K562 (cell line): ENCODE results near the gene SORT1. TPM values are rescaled to one million over a fixed set of nuclear protein-coding genes. Genes with fewer than 3 reads are reported as not detected.

Experiments
- CREM ChIP-seq: IDR thresholded peaks from 2 replicates; pipeline ENCODE4 v1.6.1; 2014; ENCODE audit warnings: antibody characterized with exemption, low read depth
- HNRNPLL ChIP-seq: fragments of 200-400 bp; formaldehyde crosslinking; IDR thresholded peaks from 2 replicates; pipeline ENCODE4 v1.6.1; 2017; ENCODE audit warnings: low read length, low read depth, mild to moderate bottlenecking; ENCODE audit not compliant: poor library complexity, severe bottlenecking
- KDM2B ChIP-seq: fragments of 250-450 bp; sonication (Bioruptor Pico); IDR thresholded peaks from 2 replicates; pipeline ENCODE4 v1.8.0; 2021; ENCODE audit warnings: mild to moderate bottlenecking, moderate library complexity
- NFATC3 ChIP-seq: fragments of 450-650 bp; IDR thresholded peaks from 2 replicates; pipeline ENCODE4 v1.6.1; 2017; ENCODE audit warnings: mild to moderate bottlenecking
- PKNOX1 ChIP-seq: fragments of 450-650 bp; IDR thresholded peaks from 2 replicates; pipeline ENCODE4 v1.6.1; 2016
- PTRF ChIP-seq: fragments of 450-650 bp; IDR thresholded peaks from 2 replicates; pipeline ENCODE4 v1.6.1; 2016; ENCODE audit warnings: mild to moderate bottlenecking, missing genetic modification characterization, missing compliant biosample characterization
- SMARCE1 ChIP-seq: fragments of 450-650 bp; IDR thresholded peaks from 2 replicates; pipeline ENCODE4 v1.7.1; 2016; ENCODE audit warnings: mild to moderate bottlenecking
- TCF7L2 ChIP-seq: fragments of 150-350 bp; IDR thresholded peaks from 2 replicates; pipeline ENCODE4 v1.6.1; 2016; ENCODE audit warnings: low read depth, mild to moderate bottlenecking, low read length, moderate library complexity
- ZNF407 ChIP-seq: fragments of 450-650 bp; IDR thresholded peaks from 2 replicates; pipeline ENCODE4 v1.6.1; 2016; ENCODE audit warnings: low read depth
- ZNF586 ChIP-seq: fragments of 450-650 bp; formaldehyde crosslinking; conservative IDR thresholded peaks from 2 replicates; pipeline ENCODE4 v1.4.0; 2020; ENCODE audit warnings: mild to moderate bottlenecking, moderate library complexity
- ZNF668 ChIP-seq: fragments of 250-450 bp; sonication (Bioruptor Pico); IDR thresholded peaks from 2 replicates; pipeline ENCODE4 v1.8.0; 2022; ENCODE audit warnings: mild to moderate bottlenecking, inconsistent platforms
- polyA plus RNA-seq, 8 experiments: library from polyadenylated mRNA; depleted of rRNA in 4 of 8; stranded (reverse) in 5 of 8; unstranded in 3 of 8; fragments of >200 nt; fragmentation: Nextera tagmentation in 2 of 8; fragmentation: Illumina TruSeq in 1 of 8; extraction: Ambion mirVana in 2 of 8; extraction: Trizol in 1 of 8; gene quantifications; 2 replicates each; pipeline versions ENCODE4 v1.2.1 to v1.2.3, GENCODE V29; 2011 to 2014; ENCODE audit warnings: inconsistent platforms in 1 of 8, missing spikeins in 1 of 8
- total RNA-seq, 7 experiments: library from RNA; depleted of rRNA in 6 of 7; stranded (reverse); fragments of >200 nt in 6 of 7; fragmentation: Illumina TruSeq in 2 of 7; extraction: Trizol in 2 of 7; gene quantifications; 2 replicates each; pipeline versions ENCODE4 v1.2.1 to v1.2.3, GENCODE V29; 2011 to 2021; ENCODE audit warnings: low replicate concordance in 1 of 7
- TF ChIP-seq, protein P1 (sequence below): fragments of 450-650 bp; IDR thresholded peaks from 2 replicates; pipeline ENCODE4 v1.6.1; 2017; ENCODE audit warnings: antibody characterized with exemption, mild to moderate bottlenecking
- TF ChIP-seq, protein P2 (sequence below): fragments of 250-450 bp; sonication (Bioruptor Pico); IDR thresholded peaks from 2 replicates; pipeline ENCODE4 v1.5.0; 2020; ENCODE audit warnings: mild to moderate bottlenecking, borderline replicate concordance

SORT1 gene
- total and polyA plus RNA-seq, 9 of the 15 experiments (the other 6 are each of a cell fraction or from before 2014, with no cell fraction given) = 27.4 to 112 (median 65.0) TPM

- TF ChIP-seq, protein P1, sequence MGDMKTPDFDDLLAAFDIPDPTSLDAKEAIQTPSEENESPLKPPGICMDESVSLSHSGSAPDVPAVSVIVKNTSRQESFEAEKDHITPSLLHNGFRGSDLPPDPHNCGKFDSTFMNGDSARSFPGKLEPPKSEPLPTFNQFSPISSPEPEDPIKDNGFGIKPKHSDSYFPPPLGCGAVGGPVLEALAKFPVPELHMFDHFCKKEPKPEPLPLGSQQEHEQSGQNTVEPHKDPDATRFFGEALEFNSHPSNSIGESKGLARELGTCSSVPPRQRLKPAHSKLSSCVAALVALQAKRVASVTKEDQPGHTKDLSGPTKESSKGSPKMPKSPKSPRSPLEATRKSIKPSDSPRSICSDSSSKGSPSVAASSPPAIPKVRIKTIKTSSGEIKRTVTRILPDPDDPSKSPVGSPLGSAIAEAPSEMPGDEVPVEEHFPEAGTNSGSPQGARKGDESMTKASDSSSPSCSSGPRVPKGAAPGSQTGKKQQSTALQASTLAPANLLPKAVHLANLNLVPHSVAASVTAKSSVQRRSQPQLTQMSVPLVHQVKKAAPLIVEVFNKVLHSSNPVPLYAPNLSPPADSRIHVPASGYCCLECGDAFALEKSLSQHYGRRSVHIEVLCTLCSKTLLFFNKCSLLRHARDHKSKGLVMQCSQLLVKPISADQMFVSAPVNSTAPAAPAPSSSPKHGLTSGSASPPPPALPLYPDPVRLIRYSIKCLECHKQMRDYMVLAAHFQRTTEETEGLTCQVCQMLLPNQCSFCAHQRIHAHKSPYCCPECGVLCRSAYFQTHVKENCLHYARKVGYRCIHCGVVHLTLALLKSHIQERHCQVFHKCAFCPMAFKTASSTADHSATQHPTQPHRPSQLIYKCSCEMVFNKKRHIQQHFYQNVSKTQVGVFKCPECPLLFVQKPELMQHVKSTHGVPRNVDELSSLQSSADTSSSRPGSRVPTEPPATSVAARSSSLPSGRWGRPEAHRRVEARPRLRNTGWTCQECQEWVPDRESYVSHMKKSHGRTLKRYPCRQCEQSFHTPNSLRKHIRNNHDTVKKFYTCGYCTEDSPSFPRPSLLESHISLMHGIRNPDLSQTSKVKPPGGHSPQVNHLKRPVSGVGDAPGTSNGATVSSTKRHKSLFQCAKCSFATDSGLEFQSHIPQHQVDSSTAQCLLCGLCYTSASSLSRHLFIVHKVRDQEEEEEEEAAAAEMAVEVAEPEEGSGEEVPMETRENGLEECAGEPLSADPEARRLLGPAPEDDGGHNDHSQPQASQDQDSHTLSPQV = 0 out of 2 replicates have a peak, but pooled peaks have one; percentile 56
- TF ChIP-seq HNRNPLL (no peak), ZNF407 (no peak), NFATC3 (no peak), ZNF586 (CRISPR knock-in tag) (no peak), KDM2B (CRISPR knock-in tag) (no peak), CREM (no peak), ZNF668 (no peak), PKNOX1 (no peak), TCF7L2 (no peak), SMARCE1 (0 out of 2 replicates have a peak, but pooled peaks have one; percentile 47), PTRF (tag) (no peak)
- TF ChIP-seq, protein P2, sequence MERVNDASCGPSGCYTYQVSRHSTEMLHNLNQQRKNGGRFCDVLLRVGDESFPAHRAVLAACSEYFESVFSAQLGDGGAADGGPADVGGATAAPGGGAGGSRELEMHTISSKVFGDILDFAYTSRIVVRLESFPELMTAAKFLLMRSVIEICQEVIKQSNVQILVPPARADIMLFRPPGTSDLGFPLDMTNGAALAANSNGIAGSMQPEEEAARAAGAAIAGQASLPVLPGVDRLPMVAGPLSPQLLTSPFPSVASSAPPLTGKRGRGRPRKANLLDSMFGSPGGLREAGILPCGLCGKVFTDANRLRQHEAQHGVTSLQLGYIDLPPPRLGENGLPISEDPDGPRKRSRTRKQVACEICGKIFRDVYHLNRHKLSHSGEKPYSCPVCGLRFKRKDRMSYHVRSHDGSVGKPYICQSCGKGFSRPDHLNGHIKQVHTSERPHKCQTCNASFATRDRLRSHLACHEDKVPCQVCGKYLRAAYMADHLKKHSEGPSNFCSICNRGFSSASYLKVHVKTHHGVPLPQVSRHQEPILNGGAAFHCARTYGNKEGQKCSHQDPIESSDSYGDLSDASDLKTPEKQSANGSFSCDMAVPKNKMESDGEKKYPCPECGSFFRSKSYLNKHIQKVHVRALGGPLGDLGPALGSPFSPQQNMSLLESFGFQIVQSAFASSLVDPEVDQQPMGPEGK (CRISPR knock-in tag) = no peak
Observed at GRCh38 chr1:109438798-109439297, 41.1 kb upstream of the SORT1 start (continued).
